GM10847 (cell line): ENCODE data around the gene SGCA.

ENCODE experiments used
- POLR2A ChIP-seq: IDR thresholded peaks from 2 replicates; pipeline ENCODE4 v1.6.1; 2011; ENCODE audit not compliant: insufficient read length; ENCODE audit errors: extremely low read depth

The SGCA gene

GRCh38 chr17:50130559-50131305 lies 35.1 kb upstream of the SGCA start:
- no peak for TF ChIP-seq POLR2A

GRCh38 chr17:50132104-50132794 lies 33.6 kb upstream of the SGCA start:
- no peak for TF ChIP-seq POLR2A

- no peak for TF ChIP-seq POLR2A
Observed at GRCh38 chr17:50133028-50133768, 32.6 kb upstream of the SGCA start.

- no peak for TF ChIP-seq POLR2A
Observed at GRCh38 chr17:50133769-50134099, 32.1 kb upstream of the SGCA start.

- TF ChIP-seq POLR2A, result no peak
Observed at GRCh38 chr17:50134206-50135110, 31.3 kb upstream of the SGCA start.

GRCh38 chr17:50135316-50136095 lies 30.3 kb upstream of the SGCA start:
- no peak for TF ChIP-seq POLR2A

GRCh38 chr17:50136096-50136687 lies 29.6 kb upstream of the SGCA start:
- TF ChIP-seq POLR2A, result no peak

GRCh38 chr17:50137042-50137441 lies 28.8 kb upstream of the SGCA start:
- no peak for TF ChIP-seq POLR2A

GRCh38 chr17:50139185-50139783 lies 26.5 kb upstream of the SGCA start:
- TF ChIP-seq POLR2A, result no peak

- no peak for TF ChIP-seq POLR2A
Observed at GRCh38 chr17:50139950-50140885, 25.6 kb upstream of the SGCA start.

GRCh38 chr17:50141026-50141744 lies 24.6 kb upstream of the SGCA start:
- no peak for TF ChIP-seq POLR2A

GRCh38 chr17:50141745-50142110 lies 24.1 kb upstream of the SGCA start:
- no peak for TF ChIP-seq POLR2A
